Testis (tissue), 3 donors: ENCODE data around the gene MPDU1. TPM values are rescaled to one million over a fixed set of nuclear protein-coding genes. Genes with fewer than 3 reads are reported as not detected.
A peak's percentile ranks its signal among the peaks of the same experiment; 100 is the strongest.

Experiments used
- DNase-seq: peaks from one replicate; pipeline ENCODE4 v3.0.0-alpha.2; 2019
- H3K27ac ChIP-seq, 2 donors: fragments of 200-600 bp; sonication (generic); one replicate each; pipeline ENCODE4 v1.5.1; 2019
- H3K27me3 ChIP-seq: fragments of 200-600 bp; sonication (generic); one replicate; pipeline ENCODE4 v1.5.1; 2019
- H3K36me3 ChIP-seq: fragments of 200-600 bp; sonication (generic); one replicate; pipeline ENCODE4 v1.5.1; 2017; ENCODE audit warnings: low read depth; ENCODE audit errors: missing control alignments
- H3K4me1 ChIP-seq: fragments of 200-600 bp; sonication (generic); one replicate; pipeline ENCODE4 v1.5.1; 2019
- H3K4me3 ChIP-seq, 2 donors: fragments of 200-600 bp; sonication (generic); one replicate each; pipeline ENCODE4 v1.5.1; 2017 to 2019
- H3K9me3 ChIP-seq: fragments of 200-600 bp; sonication (generic); one replicate; pipeline ENCODE4 v1.5.1; 2017
- CTCF ChIP-seq, 3 experiments: fragments of 450-650 bp in 2 of 3; fragments of 200-600 bp in 1 of 3; sonication (generic) in 1 of 3; IDR thresholded peaks; one replicate each; pipeline ENCODE4 v1.5.1; 2016 to 2019; ENCODE audit warnings: antibody characterized with exemption in 3 of 3, mild to moderate bottlenecking in 2 of 3, moderate library complexity in 1 of 3
- POLR2A ChIP-seq: fragments of 450-650 bp; IDR thresholded peaks from one replicate; pipeline ENCODE4 v1.6.1; 2017; ENCODE audit warnings: antibody characterized with exemption, mild to moderate bottlenecking, moderate library complexity
- WGBS, 2 donors: methylation state at CpG; one replicate each; pipeline ENCODE4 v1.1.5; 2018; 5-methylcytosine and 5-hydroxymethylcytosine counted together
- intact Hi-C: fragments of 100-400 bp; cut with DNase I; formaldehyde crosslinking; loops from one replicate; pipeline ENCODE4 v1.15.1; 2023; ENCODE audit warnings: low total_unique reads
- polyA plus RNA-seq: library from polyadenylated mRNA; stranded (reverse); fragments of 350-450 nt; fragmentation: Illumina TruSeq; extraction: RNeasy Lipid Tissue Mini Kit (QIAGEN cat#74804); gene quantifications from one replicate; pipeline ENCODE4 v1.2.3, GENCODE V29; 2014; ENCODE audit warnings: low read depth, low replicate concordance; ENCODE audit not compliant: insufficient read depth
- total RNA-seq, 2 donors: library from RNA; depleted of rRNA; stranded (reverse); fragments of >200 nt; gene quantifications; one replicate each; pipeline ENCODE4 v1.2.3, GENCODE V29; 2016

MPDU1 gene
- total and polyA plus RNA-seq, 3 donors from 2014 or later = 55.7 to 88.7 (median 60.9) TPM

GRCh38 chr17:7557147-7557764 lies 26.4 kb upstream of the MPDU1 start:
- no peak for DNase-seq
- no peaks in the 10 kb centered on the region for H3K27me3 ChIP-seq
- peaks cover 36% of the 10 kb centered on the region for H3K4me1 ChIP-seq
- intact Hi-C loops = loop anchor here (5.0 kb wide), 1 partner anchor 45 kb away; no protein-coding TSS in a partner anchor
- 45 to 55% methylated on average over 14 to 19 of the region's 19 CpGs for WGBS, 2 donors
- H3K36me3 ChIP-seq = no peaks in the 10 kb centered on the region
- TF ChIP-seq CTCF (IDR thresholded peaks at IDR 0.05) = no peak
- no peak for TF ChIP-seq POLR2A
- H3K9me3 ChIP-seq = no peaks in the 10 kb centered on the region
- H3K4me3 ChIP-seq = no peak overlapping the region
- H3K27ac ChIP-seq = peak overlapping the region; percentile 86 to 92

- H3K27ac ChIP-seq = peak overlapping the region; percentile 86 to 92
- H3K4me1 ChIP-seq = peaks cover 43% of the 10 kb centered on the region
- H3K27me3 ChIP-seq = no peaks in the 10 kb centered on the region
- H3K4me3 ChIP-seq = no peak overlapping the region
- no peaks in the 10 kb centered on the region for H3K36me3 ChIP-seq
- WGBS, 2 donors = 27 to 30% methylated on average over 21 of the region's 21 CpGs
- intact Hi-C loops = loop anchor here (5.0 kb wide), 1 partner anchor 46 kb away; no protein-coding TSS in a partner anchor
- no peaks in the 10 kb centered on the region for H3K9me3 ChIP-seq
- TF ChIP-seq POLR2A = no peak
- no peak for TF ChIP-seq CTCF (IDR thresholded peaks at IDR 0.05)
- peak; percentile 81 for DNase-seq
These were observed 25.7 kb upstream of the MPDU1 start for GRCh38 chr17:7557775-7558543.

DNA sequence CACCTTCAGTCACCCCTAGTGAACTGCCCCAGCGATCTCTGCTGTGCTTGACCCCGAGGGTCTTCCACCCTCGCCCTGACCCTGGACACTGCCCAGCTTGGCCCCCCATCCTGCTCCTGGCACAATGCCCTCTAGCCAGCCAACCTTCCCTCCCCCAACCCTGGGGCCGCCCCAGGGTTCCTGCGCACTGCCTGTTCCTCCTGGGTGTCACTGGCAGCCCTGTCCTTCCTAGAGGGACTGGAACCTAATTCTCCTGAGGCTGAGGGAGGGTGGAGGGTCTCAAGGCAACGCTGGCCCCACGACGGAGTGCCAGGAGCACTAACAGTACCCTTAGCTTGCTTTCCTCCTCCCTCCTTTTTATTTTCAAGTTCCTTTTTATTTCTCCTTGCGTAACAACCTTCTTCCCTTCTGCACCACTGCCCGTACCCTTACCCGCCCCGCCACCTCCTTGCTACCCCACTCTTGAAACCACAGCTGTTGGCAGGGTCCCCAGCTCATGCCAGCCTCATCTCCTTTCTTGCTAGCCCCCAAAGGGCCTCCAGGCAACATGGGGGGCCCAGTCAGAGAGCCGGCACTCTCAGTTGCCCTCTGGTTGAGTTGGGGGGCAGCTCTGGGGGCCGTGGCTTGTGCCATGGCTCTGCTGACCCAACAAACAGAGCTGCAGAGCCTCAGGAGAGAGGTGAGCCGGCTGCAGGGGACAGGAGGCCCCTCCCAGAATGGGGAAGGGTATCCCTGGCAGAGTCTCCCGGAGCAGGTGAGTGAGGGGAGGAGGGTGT lies 24.9 kb upstream of the MPDU1 start, which contains the start of gene TNFSF13:
Gene TNFSF13, plus strand, starts transcription at position 207 of the 776 bp plus-strand sequence. Its CDS starts 290 bp downstream, at position 497.
- peaks cover 51% of the 10 kb centered on the region for H3K4me1 ChIP-seq
- no peak for TF ChIP-seq POLR2A
- TF ChIP-seq CTCF (IDR thresholded peaks at IDR 0.05) = no peak
- intact Hi-C loops = loop anchor here (5.0 kb wide), 1 partner anchor 46 kb away; no protein-coding TSS in a partner anchor

GRCh38 chr17:7559320-7560171 lies 24.1 kb upstream of the MPDU1 start:
- Histone ChIP-seq H3K27ac (peak overlapping the region; percentile 86 to 92), H3K9me3 (no peaks in the 10 kb centered on the region), H3K4me3 (no peak overlapping the region), H3K36me3 (no peaks in the 10 kb centered on the region), H3K4me1 (peaks cover 53% of the 10 kb centered on the region), H3K27me3 (no peaks in the 10 kb centered on the region)
- no peak for DNase-seq
- TF ChIP-seq CTCF (IDR thresholded peaks at IDR 0.05) = no peak
- no peak for TF ChIP-seq POLR2A
- WGBS, 2 donors = 58 to 61% methylated on average over 18 of the region's 18 CpGs
- intact Hi-C loops = loop anchor here (5.0 to 10.0 kb wide), 2 partner anchors 47 to 205 kb away; partner anchors contain the start of genes KCTD11 and TMEM95

More for the DNA sequence above, 24.9 kb upstream of the MPDU1 start, which contains the start of gene TNFSF13:
- H3K27me3 ChIP-seq = no peaks in the 10 kb centered on the region
- no peak within 1 kb of the TSS for H3K4me3 ChIP-seq
- no peaks in the 10 kb centered on the region for H3K9me3 ChIP-seq
- no peaks in the 10 kb centered on the region for H3K36me3 ChIP-seq
- WGBS, 2 donors = 53 to 67% methylated on average over 12 to 16 of the region's 16 CpGs
- H3K27ac ChIP-seq = peak within 1 kb of the TSS; percentile 86 to 92
- DNase-seq = peak; percentile 40
